ENCODE results near the gene KIF19. TPM values are rescaled to one million over a fixed set of nuclear protein-coding genes. Genes with fewer than 3 reads are reported as not detected.

Gene KIF19
- total and polyA plus RNA-seq, 2 of the 8 experiments (the other 6 are each of a cell fraction or from before 2014, with no cell fraction given): 0.52 to 0.77 TPM

DNA sequence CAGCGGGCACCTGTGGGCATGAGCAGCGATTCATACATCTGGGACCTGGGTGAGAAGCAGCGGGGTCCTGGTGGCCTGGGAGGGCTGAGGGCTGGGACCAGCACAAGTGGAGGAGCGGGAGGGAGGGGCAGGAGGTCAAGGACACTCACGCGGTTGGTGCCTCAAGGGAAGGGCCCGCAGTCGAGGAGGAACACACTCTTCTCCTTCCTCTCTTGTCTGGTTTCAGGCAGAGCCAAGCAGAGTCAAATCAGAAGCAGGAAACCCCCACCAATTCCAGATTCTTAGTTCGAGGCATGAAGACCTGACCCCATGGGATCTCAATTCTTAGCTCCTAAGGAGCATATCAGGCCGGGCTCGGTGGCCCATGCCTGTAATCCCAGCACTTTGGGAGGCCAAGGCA, 36.3 kb upstream of the KIF19 start:
- Histone ChIP-seq H3K4me1 (replicated peaks in 1 of 4; ENCODE audit: control insufficient read depth in 3 of 4, insufficient read depth in 4 of 4, low read length in 3 of 4) (peaks cover 0 to 6% (median 4%) of the 10 kb centered on the region in 4 experiments; a peak in 3 of 7 replicates), H2BK12ac (ENCODE audit: low read depth, low read length) (no peak overlapping the region), H3K23me2 (ENCODE audit: low read depth, low read length) (peaks cover 5% of the 10 kb centered on the region; the same call in 1 of the 2 replicates), H3K79me1 (ENCODE audit: low read depth, low read length) (no peaks in the 10 kb centered on the region), H3K4ac (replicated peaks; ENCODE audit: insufficient read length, low read depth, low read length) (no peak overlapping the region), H3K9ac (replicated peaks in 1 of 4; ENCODE audit: extremely low read depth in 1 of 4, low read depth in 3 of 4, low read length in 3 of 4) (no peak overlapping the region), H3K4me2 (ENCODE audit: insufficient read depth in 1 of 2, low read depth in 2 of 2, low read length in 2 of 2) (no peak overlapping the region), H4K91ac (replicated peaks; ENCODE audit: insufficient read length, low read length) (no peak overlapping the region), H3K4me3 (ENCODE audit: extremely low read depth in 1 of 4, insufficient read depth in 2 of 4, low read depth in 3 of 4, low read length in 4 of 4) (no peak overlapping the region), H4K5ac (ENCODE audit: insufficient read length, low read depth, low read length) (no peak overlapping the region), H3K27ac (ENCODE audit: low read depth, low read length) (no peak overlapping the region), H3K36me3 (ENCODE audit: control insufficient read depth in 2 of 4, insufficient read depth in 4 of 4, low read length in 3 of 4) (no peaks in the 10 kb centered on the region), H2BK120ac (replicated peaks; ENCODE audit: low read depth, low read length) (no peak overlapping the region), H3K18ac (ENCODE audit: extremely low read depth, low read length) (no peak overlapping the region), H4K8ac (ENCODE audit: extremely low read depth, insufficient read depth, low read length) (no peak overlapping the region), H3K27me3 (replicated peaks in 1 of 4; ENCODE audit: control insufficient read depth in 3 of 4, extremely low read depth in 1 of 4, insufficient read depth in 3 of 4, low read length in 3 of 4) (no peaks in the 10 kb centered on the region), H3K56ac (replicated peaks; ENCODE audit: insufficient read length, low read depth, low read length) (no peak overlapping the region), H3K23ac (ENCODE audit: insufficient read length) (no peak overlapping the region), H3K79me2 (ENCODE audit: control insufficient read depth in 1 of 2, insufficient read depth in 2 of 2, low read length in 2 of 2) (no peaks in the 10 kb centered on the region), H2BK5ac (ENCODE audit: low read depth, low read length) (no peak overlapping the region), H3K14ac (ENCODE audit: insufficient read length) (no peak overlapping the region), H2BK20ac (ENCODE audit: low read length) (no peak overlapping the region), H3K9me3 (ENCODE audit: insufficient read depth in 2 of 2, low read depth in 1 of 2, low read length in 1 of 2) (no peaks in the 10 kb centered on the region), H2BK15ac (ENCODE audit: low read length) (no peak overlapping the region), H2AFZ (ENCODE audit: low read length) (no peak overlapping the region), H4K20me1 (replicated peaks in 1 of 2; ENCODE audit: control insufficient read depth in 1 of 2, insufficient read depth in 2 of 2, low read length in 2 of 2) (no peaks in the 10 kb centered on the region), H2AK5ac (ENCODE audit: low read depth, low read length) (no peak overlapping the region)
- no peak for DNase-seq (ENCODE audit: low read depth in 1 of 2, low spot score in 2 of 2)
- 88% methylated on average over 8 of the region's 11 CpGs; no CpG with 5 or more reads in 1 of the 2 experiments for WGBS, 2 experiments (ENCODE audit: extremely low coverage in 1 of 2, insufficient coverage in 1 of 2, insufficient read length in 1 of 2, insufficient replicate concordance in 2 of 2, low coverage in 1 of 2, low lambda C conversion rate in 2 of 2, missing lambda C conversion rate in 1 of 2)
- no peak for FAIRE-seq
- POLR2A ChIA-PET (ENCODE audit: partially characterized antibody): no interaction called here
- TF ChIP-seq YY1 (IDR thresholded peaks at IDR 0.05; ENCODE audit: low read depth, low read length) (no peak), SP1 (IDR thresholded peaks at IDR 0.05; ENCODE audit: low read depth, low read length) (no peak)
- TF ChIP-seq, protein P1, sequence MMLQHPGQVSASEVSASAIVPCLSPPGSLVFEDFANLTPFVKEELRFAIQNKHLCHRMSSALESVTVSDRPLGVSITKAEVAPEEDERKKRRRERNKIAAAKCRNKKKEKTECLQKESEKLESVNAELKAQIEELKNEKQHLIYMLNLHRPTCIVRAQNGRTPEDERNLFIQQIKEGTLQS (IDR thresholded peaks at IDR 0.05; ENCODE audit: insufficient read depth, low read depth, low read length): no peak
- CTCF ChIA-PET (ENCODE audit: partially characterized antibody): interaction anchor here (1.0 kb wide), 1 partner anchor 10 kb away, joined by 3 read pairs; no protein-coding TSS in a partner anchor

Data from H1 (cell line).